ENCODE measurements around the gene MIPOL1. TPM values are rescaled to one million over a fixed set of nuclear protein-coding genes. Genes with fewer than 3 reads are reported as not detected.

MIPOL1 gene
- total and polyA plus RNA-seq, 2 experiments from 2014 or later = 16.6 to 24.8 TPM

DNA sequence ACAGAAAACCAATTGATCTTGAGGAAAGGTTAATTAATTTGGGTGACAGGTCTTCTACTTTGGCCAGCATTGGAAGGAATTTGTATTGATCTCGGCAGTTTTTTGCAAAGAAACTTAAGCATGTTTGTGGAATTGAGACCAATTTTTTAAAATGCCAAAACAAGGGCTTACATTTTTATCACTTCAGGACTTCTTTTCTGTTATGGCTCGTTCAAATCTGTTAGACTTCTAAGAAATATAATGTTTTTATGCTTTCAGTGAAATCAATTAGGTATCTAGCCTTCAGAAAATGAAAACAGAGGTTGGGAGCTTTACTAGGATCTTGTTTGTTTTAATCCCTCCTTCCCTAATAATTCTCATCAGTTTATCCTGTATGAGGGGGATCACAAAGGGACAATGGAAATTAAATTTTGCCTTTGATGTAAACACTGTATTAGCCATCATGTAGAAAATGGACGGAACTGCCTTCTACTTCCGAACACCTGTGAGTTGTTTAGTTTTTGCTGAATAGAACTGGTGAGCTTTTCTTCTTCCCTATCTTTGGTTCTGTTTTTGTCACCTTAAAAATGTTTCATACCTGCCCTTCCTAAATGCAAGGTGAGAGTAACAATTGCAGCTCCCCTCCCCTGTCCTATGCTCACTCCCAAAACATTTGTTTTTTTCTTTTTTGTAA lies 389.5 kb downstream of the MIPOL1 start (continued):
- TF ChIP-seq ZNF462 (CRISPR knock-in tag; IDR thresholded peaks at IDR 0.05) = no peak
- TF ChIP-seq POLR2AphosphoS5 (IDR thresholded peaks at IDR 0.05; ENCODE audit: low read depth) = no peak
- no peak for TF ChIP-seq ETS1 (IDR thresholded peaks at IDR 0.05)

- peak overlapping the region; percentile 73 for H2AFZ ChIP-seq
- H3K4me2 ChIP-seq = peak overlapping the region; percentile 93
- ATAC-seq = peak; percentile 4
- H3K36me3 ChIP-seq (ENCODE audit: insufficient read depth) = no peaks in the 10 kb centered on the region
- H3K27me3 ChIP-seq (ENCODE audit: insufficient read depth) = peaks cover 100% of the 10 kb centered on the region
- Mint-ChIP-seq H3K36me3 (ENCODE audit: low read depth) (no peaks in the 10 kb centered on the region), H3K27me3 (ENCODE audit: insufficient read depth, low read depth, poor library complexity) (peaks cover 97% of the 10 kb centered on the region), H3K27ac (no peak overlapping the region), H3K9me3 (no peaks in the 10 kb centered on the region; the same call in 2 of the 3 replicates), H3K4me1 (peaks cover 60% of the 10 kb centered on the region), H3K4me3 (peak overlapping the region; percentile 73)
- TF ChIP-seq, protein P1, sequence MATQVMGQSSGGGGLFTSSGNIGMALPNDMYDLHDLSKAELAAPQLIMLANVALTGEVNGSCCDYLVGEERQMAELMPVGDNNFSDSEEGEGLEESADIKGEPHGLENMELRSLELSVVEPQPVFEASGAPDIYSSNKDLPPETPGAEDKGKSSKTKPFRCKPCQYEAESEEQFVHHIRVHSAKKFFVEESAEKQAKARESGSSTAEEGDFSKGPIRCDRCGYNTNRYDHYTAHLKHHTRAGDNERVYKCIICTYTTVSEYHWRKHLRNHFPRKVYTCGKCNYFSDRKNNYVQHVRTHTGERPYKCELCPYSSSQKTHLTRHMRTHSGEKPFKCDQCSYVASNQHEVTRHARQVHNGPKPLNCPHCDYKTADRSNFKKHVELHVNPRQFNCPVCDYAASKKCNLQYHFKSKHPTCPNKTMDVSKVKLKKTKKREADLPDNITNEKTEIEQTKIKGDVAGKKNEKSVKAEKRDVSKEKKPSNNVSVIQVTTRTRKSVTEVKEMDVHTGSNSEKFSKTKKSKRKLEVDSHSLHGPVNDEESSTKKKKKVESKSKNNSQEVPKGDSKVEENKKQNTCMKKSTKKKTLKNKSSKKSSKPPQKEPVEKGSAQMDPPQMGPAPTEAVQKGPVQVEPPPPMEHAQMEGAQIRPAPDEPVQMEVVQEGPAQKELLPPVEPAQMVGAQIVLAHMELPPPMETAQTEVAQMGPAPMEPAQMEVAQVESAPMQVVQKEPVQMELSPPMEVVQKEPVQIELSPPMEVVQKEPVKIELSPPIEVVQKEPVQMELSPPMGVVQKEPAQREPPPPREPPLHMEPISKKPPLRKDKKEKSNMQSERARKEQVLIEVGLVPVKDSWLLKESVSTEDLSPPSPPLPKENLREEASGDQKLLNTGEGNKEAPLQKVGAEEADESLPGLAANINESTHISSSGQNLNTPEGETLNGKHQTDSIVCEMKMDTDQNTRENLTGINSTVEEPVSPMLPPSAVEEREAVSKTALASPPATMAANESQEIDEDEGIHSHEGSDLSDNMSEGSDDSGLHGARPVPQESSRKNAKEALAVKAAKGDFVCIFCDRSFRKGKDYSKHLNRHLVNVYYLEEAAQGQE (IDR thresholded peaks at IDR 0.05; ENCODE audit: unreplicated experiment) = no peak
- TF ChIP-seq EZH2 (IDR thresholded peaks at IDR 0.05; ENCODE audit: low read depth, unreplicated experiment) = peak; percentile 59
- peak; percentile 61 for TF ChIP-seq EZH2phosphoT487 (IDR thresholded peaks at IDR 0.05; ENCODE audit: unreplicated experiment)
- H3K4me1 ChIP-seq (ENCODE audit: insufficient read depth) = peaks cover 68% of the 10 kb centered on the region
- H3K79me2 ChIP-seq (replicated peaks; ENCODE audit: insufficient read depth) = no peaks in the 10 kb centered on the region
- H3K9me2 ChIP-seq (ENCODE audit: insufficient read depth) = no peaks in the 10 kb centered on the region
- peaks cover 6% of the 10 kb centered on the region for H3F3A ChIP-seq (replicated peaks; ENCODE audit: low read depth)
- H3K27ac ChIP-seq (ENCODE audit: low read depth) = no peak overlapping the region
- H3K4me3 ChIP-seq = peak overlapping the region; percentile 75
- DNase-seq (ENCODE audit: low spot score) = peak; percentile 80
- H4K20me1 ChIP-seq (replicated peaks; ENCODE audit: insufficient read depth) = peaks cover 19% of the 10 kb centered on the region
Measured at GRCh38 chr14:37587881-37588666, 390.3 kb downstream of the MIPOL1 start.

Data from GM23338 (cell line).